Mesenchymal stem cell (in vitro differentiated cells and primary cell): Measurements from ENCODE around the gene USP36.

Experiments used
- DNase-seq: peaks from one replicate; pipeline ENCODE4 v3.0.0-alpha.2; 2013
- H2AFZ ChIP-seq: one replicate; pipeline ENCODE4 v1.6.1; 2013; ENCODE audit warnings: low read depth, mild to moderate bottlenecking, control low read depth, inconsistent platforms, low read length, moderate library complexity
- H2AK5ac ChIP-seq: 2 replicates; pipeline ENCODE4 v1.6.1; 2013; ENCODE audit warnings: low read length, moderate library complexity, mild to moderate bottlenecking, inconsistent platforms; ENCODE audit not compliant: severe bottlenecking
- H2BK120ac ChIP-seq: one replicate; pipeline ENCODE4 v1.6.1; 2013; ENCODE audit warnings: low read depth, mild to moderate bottlenecking, inconsistent platforms, low read length, moderate library complexity
- H2BK12ac ChIP-seq, 2 experiments: one replicate each; pipeline ENCODE4 v1.6.1; 2013; ENCODE audit warnings: inconsistent platforms in 2 of 2, low read length in 2 of 2, mild to moderate bottlenecking in 2 of 2, moderate library complexity in 2 of 2, control low read depth in 1 of 2
- H2BK15ac ChIP-seq: one replicate; pipeline ENCODE4 v1.6.1; 2013; ENCODE audit warnings: mild to moderate bottlenecking, low read depth, inconsistent platforms; ENCODE audit not compliant: poor library complexity, severe bottlenecking
- H2BK5ac ChIP-seq: 2 replicates; pipeline ENCODE4 v1.6.1; 2013; ENCODE audit warnings: low read depth, mild to moderate bottlenecking, low read length, control low read depth, inconsistent platforms; ENCODE audit not compliant: poor library complexity, severe bottlenecking
- H3K14ac ChIP-seq, 2 experiments: one replicate each; pipeline ENCODE4 v1.6.1; 2013; ENCODE audit warnings: inconsistent platforms in 2 of 2, low read length in 2 of 2, control low read depth in 1 of 2, mild to moderate bottlenecking in 1 of 2, moderate library complexity in 1 of 2
- H3K18ac ChIP-seq, 2 experiments: one replicate each; pipeline ENCODE4 v1.6.1; 2013; ENCODE audit warnings: inconsistent platforms in 2 of 2, low read length in 2 of 2, control low read depth in 1 of 2, low read depth in 1 of 2, mild to moderate bottlenecking in 1 of 2
- H3K23ac ChIP-seq, 2 experiments: one replicate each; pipeline ENCODE4 v1.6.1; 2013; ENCODE audit warnings: inconsistent platforms in 2 of 2, low read length in 2 of 2, mild to moderate bottlenecking in 2 of 2, moderate library complexity in 2 of 2, control low read depth in 1 of 2
- H3K27ac ChIP-seq: 2 replicates; pipeline ENCODE4 v1.5.1; 2013; ENCODE audit warnings: mild to moderate bottlenecking, moderate library complexity, low read length, control low read depth, inconsistent platforms; ENCODE audit not compliant: poor library complexity, severe bottlenecking
- H3K27me3 ChIP-seq, 2 experiments: 2 replicates each; pipeline versions ENCODE4 v1.6.1 to v1.7.0; 2013; ENCODE audit warnings: low read length in 2 of 2, mild to moderate bottlenecking in 2 of 2, moderate library complexity in 2 of 2, control low read depth in 1 of 2, inconsistent platforms in 1 of 2; ENCODE audit not compliant: control insufficient read depth in 1 of 2, insufficient read depth in 1 of 2
- H3K36me3 ChIP-seq, 2 experiments: 2 replicates each; pipeline versions ENCODE4 v1.6.1 to v1.7.0; 2013; ENCODE audit warnings: low read length in 2 of 2, control low read depth in 1 of 2, inconsistent platforms in 1 of 2, low read depth in 1 of 2, mild to moderate bottlenecking in 1 of 2; ENCODE audit not compliant: insufficient read depth in 2 of 2, control insufficient read depth in 1 of 2
- H3K4ac ChIP-seq, 2 experiments: one replicate each; pipeline ENCODE4 v1.6.1; 2013; ENCODE audit warnings: inconsistent platforms in 2 of 2, low read length in 2 of 2, mild to moderate bottlenecking in 2 of 2, moderate library complexity in 2 of 2, control low read depth in 1 of 2, low read depth in 1 of 2
- H3K4me1 ChIP-seq: 2 replicates; pipeline ENCODE4 v1.6.1; 2013; ENCODE audit warnings: low read depth, low read length, control low read depth; ENCODE audit not compliant: control insufficient read depth, insufficient read depth
- H3K4me2 ChIP-seq: 2 replicates; pipeline ENCODE4 v1.6.1; 2013; ENCODE audit warnings: low read length, mild to moderate bottlenecking, inconsistent platforms; ENCODE audit not compliant: poor library complexity, severe bottlenecking
- H3K4me3 ChIP-seq, 2 experiments: 2 replicates each; pipeline versions ENCODE4 v1.5.1 to v1.7.0; 2013; ENCODE audit warnings: low read length in 2 of 2, mild to moderate bottlenecking in 2 of 2, control low read depth in 1 of 2, low read depth in 1 of 2; ENCODE audit not compliant: insufficient read depth in 1 of 2
- H3K79me1 ChIP-seq: replicated peaks from 2 replicates; pipeline ENCODE4 v1.6.1; 2013; ENCODE audit warnings: mild to moderate bottlenecking, control low read depth, low read length, inconsistent platforms; ENCODE audit not compliant: poor library complexity, severe bottlenecking
- H3K9ac ChIP-seq: 2 replicates; pipeline ENCODE4 v1.7.0; 2013; ENCODE audit warnings: mild to moderate bottlenecking, low read length, moderate library complexity
- H3K9me3 ChIP-seq: 2 replicates; pipeline ENCODE4 v1.7.0; 2013; ENCODE audit warnings: mild to moderate bottlenecking, low read length; ENCODE audit not compliant: control insufficient read depth
- H4K8ac ChIP-seq: one replicate; pipeline ENCODE4 v1.6.1; 2013; ENCODE audit warnings: inconsistent platforms, mild to moderate bottlenecking, low read length, moderate library complexity
- H4K91ac ChIP-seq: one replicate; pipeline ENCODE4 v1.6.1; 2013; ENCODE audit warnings: mild to moderate bottlenecking, low read length, inconsistent platforms
- WGBS: methylation state at CpG from one replicate; pipeline ENCODE4 v1.1.7; 2013; ENCODE audit warnings: mixed read lengths; 5-methylcytosine and 5-hydroxymethylcytosine counted together

USP36 gene

GRCh38 chr17:78748048-78748729 lies 92.4 kb downstream of the USP36 start:
- Histone ChIP-seq H3K23ac (no peak overlapping the region), H3K14ac (no peak overlapping the region), H2BK12ac (no peak overlapping the region), H3K4ac (no peak overlapping the region), H3K9me3 (no peaks in the 10 kb centered on the region), H3K4me3 (peak overlapping the region in 1 of 2 experiments; percentile 10), H2BK15ac (no peak overlapping the region), H2BK5ac (no peak overlapping the region), H3K27me3 (no peaks in the 10 kb centered on the region), H3K27ac (no peak overlapping the region), H3K18ac (no peak overlapping the region), H3K4me2 (no peak overlapping the region), H4K91ac (no peak overlapping the region), H2AFZ (no peak overlapping the region), H2AK5ac (no peak overlapping the region), H3K36me3 (peaks cover 0 to 3% of the 10 kb centered on the region in 2 experiments), H3K79me1 (peaks cover 36% of the 10 kb centered on the region), H3K4me1 (peaks cover 5% of the 10 kb centered on the region), H3K9ac (peak overlapping the region; percentile 79), H4K8ac (no peak overlapping the region), H2BK120ac (no peak overlapping the region)
- 97% methylated on average over 6 of the region's 6 CpGs for WGBS
- no peak for DNase-seq

GRCh38 chr17:78747488-78747887 lies 93.1 kb downstream of the USP36 start:
- no peaks in the 10 kb centered on the region for H3K27me3 ChIP-seq
- no peak overlapping the region for H2BK12ac ChIP-seq
- H3K23ac ChIP-seq: no peak overlapping the region
- no peak for DNase-seq
- H3K4ac ChIP-seq: no peak overlapping the region
- H3K14ac ChIP-seq: no peak overlapping the region
- H3K27ac ChIP-seq: no peak overlapping the region
- H3K9ac ChIP-seq: peak overlapping the region; percentile 79
- H3K4me1 ChIP-seq: peaks cover 5% of the 10 kb centered on the region
- no peak overlapping the region for H2BK15ac ChIP-seq
- no peak overlapping the region for H2BK120ac ChIP-seq
- H3K79me1 ChIP-seq: peaks cover 36% of the 10 kb centered on the region
- no peak overlapping the region for H4K8ac ChIP-seq
- no peak overlapping the region for H2AFZ ChIP-seq
- no peak overlapping the region for H2AK5ac ChIP-seq
- H3K18ac ChIP-seq: no peak overlapping the region
- no peak overlapping the region for H2BK5ac ChIP-seq
- H4K91ac ChIP-seq: no peak overlapping the region
- H3K9me3 ChIP-seq: no peaks in the 10 kb centered on the region
- H3K4me2 ChIP-seq: no peak overlapping the region
- H3K36me3 ChIP-seq: peaks cover 0 to 3% of the 10 kb centered on the region in 2 experiments
- 95% methylated on average over 1 of the region's 2 CpGs for WGBS
- peak overlapping the region in 1 of 2 experiments; percentile 3 for H3K4me3 ChIP-seq

GRCh38 chr17:78746949-78747269 lies 93.7 kb downstream of the USP36 start:
- Histone ChIP-seq H4K8ac (no peak overlapping the region), H3K18ac (no peak overlapping the region), H3K27ac (no peak overlapping the region), H3K4ac (no peak overlapping the region), H3K4me1 (peaks cover 5% of the 10 kb centered on the region), H2AFZ (no peak overlapping the region), H3K79me1 (peaks cover 40% of the 10 kb centered on the region), H2BK15ac (no peak overlapping the region), H3K27me3 (no peaks in the 10 kb centered on the region), H3K4me2 (no peak overlapping the region), H3K14ac (no peak overlapping the region), H2BK120ac (no peak overlapping the region), H3K4me3 (no peak overlapping the region), H3K23ac (no peak overlapping the region), H4K91ac (no peak overlapping the region), H3K36me3 (peaks cover 0 to 3% of the 10 kb centered on the region in 2 experiments), H2BK12ac (no peak overlapping the region), H2AK5ac (no peak overlapping the region), H3K9ac (no peak overlapping the region), H3K9me3 (no peaks in the 10 kb centered on the region), H2BK5ac (no peak overlapping the region)
- no peak for DNase-seq
- 95% methylated on average over 2 of the region's 2 CpGs for WGBS

GRCh38 chr17:78746263-78746948 lies 94.2 kb downstream of the USP36 start:
- Histone ChIP-seq H2BK5ac (no peak overlapping the region), H3K23ac (no peak overlapping the region), H3K18ac (peak overlapping the region in 1 of 2 experiments; percentile 78), H3K27ac (no peak overlapping the region), H2BK12ac (peak overlapping the region in 1 of 2 experiments; percentile 54), H3K27me3 (no peaks in the 10 kb centered on the region), H4K8ac (no peak overlapping the region), H3K4ac (no peak overlapping the region), H3K14ac (peak overlapping the region in 1 of 2 experiments; percentile 26), H2BK15ac (no peak overlapping the region), H3K4me2 (no peak overlapping the region), H3K9me3 (no peaks in the 10 kb centered on the region), H3K36me3 (peaks cover 0 to 3% of the 10 kb centered on the region in 2 experiments), H2AFZ (no peak overlapping the region), H3K79me1 (peaks cover 44% of the 10 kb centered on the region), H3K9ac (no peak overlapping the region), H3K4me3 (no peak overlapping the region), H2BK120ac (no peak overlapping the region), H4K91ac (no peak overlapping the region), H3K4me1 (peaks cover 8% of the 10 kb centered on the region), H2AK5ac (no peak overlapping the region)
- 89% methylated on average over 11 of the region's 12 CpGs for WGBS
- DNase-seq: no peak
